GM18951 (cell line): ENCODE results near the gene DPYSL4.

ENCODE experiments used
- POLR2A ChIP-seq: IDR thresholded peaks from 4 replicates; pipeline ENCODE4 v1.6.1; 2011; ENCODE audit warnings: mild to moderate bottlenecking; ENCODE audit not compliant: insufficient read length, insufficient read depth; ENCODE audit errors: extremely low read depth
- in situ Hi-C: fragments of 300-500 bp; cut with MboI; formaldehyde crosslinking; loops from one replicate; pipeline ENCODE4 v1.12.0; 2022; ENCODE audit warnings: low sequenced_read_pairs, mixed read lengths, inconsistent platforms; ENCODE audit not compliant: unreplicated experiment

The DPYSL4 gene

DNA sequence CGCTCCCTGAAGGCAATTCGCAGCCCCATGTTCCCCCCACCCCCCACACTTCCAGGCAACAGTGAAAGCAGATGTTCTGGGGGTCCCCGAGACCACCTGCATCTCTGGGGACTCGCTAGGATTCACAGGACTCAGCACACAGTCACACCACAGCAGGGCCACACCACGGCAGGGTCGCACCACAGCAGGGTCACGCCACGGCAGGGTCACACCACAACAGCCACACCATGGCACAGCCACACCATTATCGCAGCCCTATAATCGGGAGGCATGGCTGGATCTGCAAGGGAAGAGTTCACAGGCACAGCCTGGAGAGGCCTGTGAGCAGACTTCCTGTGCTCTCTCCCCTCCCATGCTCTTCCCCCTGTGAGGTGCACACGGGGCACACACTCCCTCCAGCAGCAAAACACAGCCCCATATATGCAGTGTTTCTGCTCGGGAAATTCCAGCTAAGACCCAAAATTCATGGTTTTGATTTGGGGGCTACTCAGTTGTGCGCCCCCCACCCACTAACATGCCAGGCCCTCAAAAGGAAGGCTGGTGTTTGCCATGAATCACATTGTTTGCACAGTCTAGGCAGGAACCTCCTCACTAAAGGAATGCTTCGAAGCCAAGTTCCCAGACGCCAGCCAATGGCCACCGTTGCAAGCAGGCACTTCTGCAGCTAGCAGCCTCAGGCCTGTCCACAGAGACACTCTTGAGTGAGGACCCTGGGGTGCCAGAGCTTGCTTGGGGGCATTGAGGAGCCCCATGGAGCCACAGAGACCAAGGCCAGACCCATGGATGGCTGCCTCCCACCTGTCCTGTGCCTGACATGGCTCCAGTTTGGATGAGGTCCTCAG is 7.0 kb upstream of the DPYSL4 start:
- in situ Hi-C loops = no loop called here
- TF ChIP-seq POLR2A = no peak

DNA sequence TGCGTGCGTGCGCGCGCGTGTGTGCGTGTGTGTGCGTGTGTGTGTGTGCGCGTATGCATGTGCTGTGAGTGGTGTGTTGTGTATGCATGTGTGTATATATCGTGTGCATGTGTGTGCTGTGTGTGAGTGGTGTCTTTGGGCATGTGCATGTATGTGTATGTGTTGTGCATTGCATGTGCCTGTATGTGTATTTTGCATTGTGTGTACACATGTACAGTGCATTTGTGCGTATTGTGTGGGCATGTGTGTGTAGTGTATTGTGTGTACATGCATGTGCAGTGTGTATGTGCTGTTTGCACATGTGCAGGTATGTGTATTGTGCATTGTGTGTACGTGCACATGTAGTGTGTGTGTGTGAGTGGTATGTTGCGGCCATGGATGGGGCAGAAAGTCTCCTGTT is 6.0 kb upstream of the DPYSL4 start:
- in situ Hi-C loops = no loop called here
- no peak for TF ChIP-seq POLR2A

GRCh38 chr10:132181691-132182425 is 4.9 kb upstream of the DPYSL4 start:
- in situ Hi-C loops = no loop called here

GRCh38 chr10:132182591-132182990 is 4.2 kb upstream of the DPYSL4 start:
- in situ Hi-C loops = no loop called here
- TF ChIP-seq POLR2A = no peak

More at GRCh38 chr10:132181691-132182425, 4.9 kb upstream of the DPYSL4 start:
- no peak for TF ChIP-seq POLR2A

GRCh38 chr10:132183046-132183445 is 3.7 kb upstream of the DPYSL4 start:
- TF ChIP-seq POLR2A = no peak
- in situ Hi-C loops = no loop called here

DNA sequence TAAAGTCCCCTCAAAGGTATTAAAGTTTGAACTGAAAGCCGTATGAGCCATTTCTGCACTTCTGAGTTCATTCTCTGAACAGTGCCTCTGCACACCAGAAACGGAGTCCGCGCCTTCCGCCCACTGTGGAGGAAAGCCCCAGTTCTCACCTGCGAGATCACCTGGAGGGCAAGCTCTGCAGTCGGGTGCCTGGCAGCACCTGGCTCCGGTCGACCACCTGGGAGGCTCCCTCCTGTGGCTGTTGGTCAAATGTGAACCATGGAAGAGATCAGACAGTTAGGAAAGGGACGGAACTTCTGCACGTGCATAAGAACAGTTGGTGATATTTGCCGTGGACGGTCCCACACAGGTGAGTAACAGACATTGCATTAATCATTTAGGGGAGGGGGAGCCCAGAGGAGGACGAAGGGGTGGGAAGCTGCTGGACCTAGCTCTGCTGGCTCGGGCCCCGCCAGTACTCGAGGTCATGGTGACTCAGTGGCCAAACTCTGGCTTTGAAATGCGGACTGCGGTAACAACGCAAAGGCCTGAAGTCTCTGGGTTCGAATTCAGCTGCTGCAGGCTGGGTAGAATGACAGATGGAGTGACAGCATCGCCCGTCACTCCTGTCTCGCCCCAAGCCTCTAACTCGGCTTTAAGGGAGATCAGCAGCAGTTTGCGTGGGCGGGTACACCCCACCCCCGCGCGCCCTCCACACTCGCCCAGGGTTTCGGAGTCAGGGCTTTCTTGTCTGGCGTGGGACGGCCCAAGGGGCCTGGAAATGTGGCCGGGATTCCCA is 1.7 kb upstream of the DPYSL4 start:
- in situ Hi-C loops = no loop called here
- no peak for TF ChIP-seq POLR2A

DNA sequence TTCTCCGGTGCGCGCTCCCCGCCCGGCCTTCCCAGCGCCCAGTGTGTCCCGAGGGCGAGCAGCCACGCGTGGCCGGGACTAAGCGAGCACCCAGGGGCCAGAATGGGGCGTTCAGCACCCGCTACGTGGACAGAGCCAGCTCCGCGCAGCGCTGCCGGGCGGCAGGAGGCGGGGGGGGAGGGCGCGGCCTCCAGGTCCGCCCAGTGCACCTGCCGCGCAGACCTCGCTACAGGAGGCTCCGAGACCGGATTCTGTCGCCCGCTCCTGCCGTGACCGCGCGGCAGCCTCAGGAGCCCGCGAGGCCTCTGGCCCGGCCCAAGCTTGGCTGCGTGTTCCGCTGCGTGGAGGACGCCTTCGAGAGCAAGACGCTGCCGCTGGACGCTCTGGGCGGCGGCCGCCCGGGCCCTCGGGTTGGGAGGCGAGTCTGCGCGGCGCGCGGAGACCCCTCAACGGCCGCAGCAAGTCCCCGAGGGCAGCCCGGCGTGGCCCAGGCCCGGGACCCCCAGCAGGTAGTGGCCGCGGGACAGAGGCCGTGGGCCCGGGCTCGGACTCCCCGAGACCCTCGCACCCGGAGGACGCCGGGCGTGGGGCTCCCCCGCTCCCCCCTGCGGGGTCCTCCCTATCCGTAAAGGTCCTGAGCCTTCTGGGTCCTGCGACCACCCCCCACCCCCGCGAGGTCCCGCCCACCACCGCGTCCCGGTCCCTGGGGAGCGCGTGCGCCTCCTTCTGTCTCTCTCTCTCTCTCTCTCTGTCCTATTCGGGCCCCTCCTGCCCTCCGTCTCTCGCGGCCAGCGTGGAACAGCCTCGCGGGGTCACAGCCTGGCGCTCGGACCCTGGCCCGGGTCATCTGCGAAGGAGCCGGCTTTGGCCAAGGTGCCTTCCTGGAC is 904 bp upstream of the DPYSL4 start:
- in situ Hi-C loops = no loop called here
- TF ChIP-seq POLR2A = no peak

DNA sequence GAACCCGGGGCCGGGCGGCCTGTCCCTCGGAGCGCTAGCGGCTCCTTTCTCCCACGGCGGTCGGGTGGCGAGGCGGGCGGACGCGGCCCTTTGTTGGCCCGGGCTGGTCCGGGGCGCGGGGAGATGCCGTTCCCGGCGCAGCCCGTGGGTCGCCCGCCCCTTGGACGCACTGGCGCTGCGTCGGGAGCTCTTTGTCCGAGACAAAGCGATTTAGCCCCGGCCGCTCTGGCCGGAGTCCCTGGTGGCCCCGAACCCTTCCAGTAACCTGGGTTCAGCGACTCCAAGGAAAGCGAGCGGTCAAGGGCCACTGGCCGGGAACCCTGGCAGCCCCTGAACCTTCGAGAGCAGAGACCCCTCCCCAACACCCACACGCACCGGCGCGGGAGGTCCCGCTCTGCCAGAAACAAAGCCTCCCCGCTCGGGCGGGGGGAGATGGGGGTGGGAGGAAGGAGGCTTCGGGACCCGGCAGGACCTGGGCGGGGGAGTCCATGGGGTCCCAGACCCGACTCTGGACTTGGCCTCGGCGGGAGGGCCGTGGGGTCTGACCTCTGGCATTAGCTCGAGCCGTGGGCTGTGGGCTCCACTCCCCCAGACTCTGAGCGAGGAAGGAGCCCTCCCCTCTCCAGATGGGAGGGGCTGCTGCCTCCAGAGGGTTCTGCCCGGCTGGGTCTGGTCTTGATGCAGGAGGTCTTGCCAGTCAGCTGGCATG is 836 bp downstream of the DPYSL4 start:
- in situ Hi-C loops = no loop called here
- no peak for TF ChIP-seq POLR2A

DNA sequence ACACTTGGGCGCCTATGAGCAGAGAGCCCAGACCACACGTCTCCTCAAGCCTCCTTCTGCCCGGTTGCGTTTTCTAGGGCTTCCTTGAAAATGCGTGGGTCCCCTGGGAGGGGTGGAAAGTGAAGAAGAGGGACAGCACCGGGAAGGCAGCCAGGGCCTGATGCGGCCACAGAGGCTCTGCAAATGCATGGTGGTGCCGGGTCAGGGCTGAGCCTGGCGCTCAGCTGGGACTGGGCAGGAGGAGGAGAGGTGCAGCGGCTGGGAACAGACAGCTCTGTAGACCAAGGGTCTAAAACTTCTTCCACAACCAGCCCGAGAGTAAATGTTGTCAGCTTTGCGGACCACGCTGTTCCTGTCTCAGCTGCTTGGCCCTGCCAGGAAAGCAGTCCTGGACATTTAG is 1.6 kb downstream of the DPYSL4 start:
- no peak for TF ChIP-seq POLR2A
- in situ Hi-C loops = no loop called here

DNA sequence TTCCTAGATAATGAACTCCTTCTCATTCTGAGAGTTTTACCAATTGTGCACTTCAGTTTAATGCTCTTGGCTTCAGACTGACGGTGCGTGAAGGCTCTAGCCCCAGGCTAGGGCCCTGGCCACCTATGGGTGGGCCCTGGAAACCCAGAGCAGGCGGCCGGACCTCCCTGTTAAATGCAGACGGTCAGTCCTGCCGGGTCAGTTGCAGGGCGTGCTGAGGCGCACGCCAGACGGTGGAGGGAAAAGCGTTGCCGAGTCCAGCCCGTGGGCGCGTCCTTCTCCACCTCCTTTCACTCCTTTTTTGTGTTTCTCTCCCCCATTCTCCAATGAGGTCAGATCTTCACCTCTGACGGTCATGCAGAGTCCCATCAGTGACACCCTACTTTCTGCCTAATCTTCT is 2.3 kb downstream of the DPYSL4 start:
- no peak for TF ChIP-seq POLR2A
- in situ Hi-C loops = no loop called here

- in situ Hi-C loops = no loop called here
- TF ChIP-seq POLR2A = no peak
Measured at GRCh38 chr10:132189810-132190422, 3.2 kb downstream of the DPYSL4 start.
